Measurements from ENCODE around the gene MYO3B.

DNA sequence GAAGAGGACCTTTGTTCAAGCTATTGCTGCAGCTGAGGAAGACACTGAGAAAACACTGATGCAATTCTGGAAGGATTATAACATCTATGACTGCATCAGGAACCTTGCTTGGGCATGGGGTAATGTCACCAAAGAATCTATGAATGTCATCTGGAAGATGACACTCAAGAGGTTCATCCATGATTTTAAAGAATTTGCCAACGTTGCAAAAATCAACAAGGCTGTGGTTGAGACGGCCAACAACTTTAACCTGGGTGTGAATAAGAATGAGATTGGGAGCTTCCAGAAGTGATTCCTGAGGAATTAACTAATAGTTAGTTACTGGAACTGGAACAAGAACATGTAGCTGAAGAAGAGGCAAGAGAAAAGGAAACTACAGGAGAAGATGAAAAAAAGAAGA, 410.8 kb downstream of the MYO3B start:
- TF ChIP-seq, protein P1, sequence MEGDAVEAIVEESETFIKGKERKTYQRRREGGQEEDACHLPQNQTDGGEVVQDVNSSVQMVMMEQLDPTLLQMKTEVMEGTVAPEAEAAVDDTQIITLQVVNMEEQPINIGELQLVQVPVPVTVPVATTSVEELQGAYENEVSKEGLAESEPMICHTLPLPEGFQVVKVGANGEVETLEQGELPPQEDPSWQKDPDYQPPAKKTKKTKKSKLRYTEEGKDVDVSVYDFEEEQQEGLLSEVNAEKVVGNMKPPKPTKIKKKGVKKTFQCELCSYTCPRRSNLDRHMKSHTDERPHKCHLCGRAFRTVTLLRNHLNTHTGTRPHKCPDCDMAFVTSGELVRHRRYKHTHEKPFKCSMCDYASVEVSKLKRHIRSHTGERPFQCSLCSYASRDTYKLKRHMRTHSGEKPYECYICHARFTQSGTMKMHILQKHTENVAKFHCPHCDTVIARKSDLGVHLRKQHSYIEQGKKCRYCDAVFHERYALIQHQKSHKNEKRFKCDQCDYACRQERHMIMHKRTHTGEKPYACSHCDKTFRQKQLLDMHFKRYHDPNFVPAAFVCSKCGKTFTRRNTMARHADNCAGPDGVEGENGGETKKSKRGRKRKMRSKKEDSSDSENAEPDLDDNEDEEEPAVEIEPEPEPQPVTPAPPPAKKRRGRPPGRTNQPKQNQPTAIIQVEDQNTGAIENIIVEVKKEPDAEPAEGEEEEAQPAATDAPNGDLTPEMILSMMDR (conservative IDR thresholded peaks at IDR 0.05; ENCODE audit: low read depth, low read length): no peak
- no peak for TF ChIP-seq EZH2 (IDR thresholded peaks at IDR 0.05; ENCODE audit: borderline replicate concordance, low read depth, low read length, poor library complexity, severe bottlenecking)
